Bronchial epithelial cell (primary cell): ENCODE data around the gene PPP4R1. TPM values are rescaled to one million over a fixed set of nuclear protein-coding genes. Genes with fewer than 3 reads are reported as not detected.

ENCODE experiments used
- DNase-seq: peaks from one replicate; pipeline ENCODE4 v3.0.0-alpha.2; 2010; ENCODE audit warnings: low read depth
- FAIRE-seq: peaks from 2 replicates; lab custom pipeline; 2011; peaks lifted over from hg19 to GRCh38; lab: Jason Lieb, UNC
- H3K27me3 ChIP-seq: 2 replicates; pipeline ENCODE4 v1.5.1; 2011; ENCODE audit warnings: low read length; ENCODE audit not compliant: control insufficient read depth, insufficient read depth
- H3K36me3 ChIP-seq: 2 replicates; pipeline ENCODE4 v1.5.1; 2011; ENCODE audit warnings: low read length; ENCODE audit not compliant: control insufficient read depth, insufficient read depth
- H3K4me3 ChIP-seq: 2 replicates; pipeline ENCODE4 v1.5.1; 2011; ENCODE audit warnings: mild to moderate bottlenecking, low read depth, low read length, control low read depth
- total RNA-seq: library from RNA; depleted of rRNA; stranded (reverse); fragments of >200 nt; gene quantifications from 2 replicates; pipeline ENCODE4 v1.2.1, GENCODE V29; 2014
- TF ChIP-seq, protein P1 (sequence below): IDR thresholded peaks from 2 replicates; pipeline ENCODE4 v1.5.1; 2011; ENCODE audit warnings: mild to moderate bottlenecking, moderate library complexity, low read length, control low read depth, inconsistent platforms; ENCODE audit not compliant: insufficient read depth, severe bottlenecking

Gene PPP4R1
- total RNA-seq, 1 donor from 2014 or later: 187 TPM

DNA sequence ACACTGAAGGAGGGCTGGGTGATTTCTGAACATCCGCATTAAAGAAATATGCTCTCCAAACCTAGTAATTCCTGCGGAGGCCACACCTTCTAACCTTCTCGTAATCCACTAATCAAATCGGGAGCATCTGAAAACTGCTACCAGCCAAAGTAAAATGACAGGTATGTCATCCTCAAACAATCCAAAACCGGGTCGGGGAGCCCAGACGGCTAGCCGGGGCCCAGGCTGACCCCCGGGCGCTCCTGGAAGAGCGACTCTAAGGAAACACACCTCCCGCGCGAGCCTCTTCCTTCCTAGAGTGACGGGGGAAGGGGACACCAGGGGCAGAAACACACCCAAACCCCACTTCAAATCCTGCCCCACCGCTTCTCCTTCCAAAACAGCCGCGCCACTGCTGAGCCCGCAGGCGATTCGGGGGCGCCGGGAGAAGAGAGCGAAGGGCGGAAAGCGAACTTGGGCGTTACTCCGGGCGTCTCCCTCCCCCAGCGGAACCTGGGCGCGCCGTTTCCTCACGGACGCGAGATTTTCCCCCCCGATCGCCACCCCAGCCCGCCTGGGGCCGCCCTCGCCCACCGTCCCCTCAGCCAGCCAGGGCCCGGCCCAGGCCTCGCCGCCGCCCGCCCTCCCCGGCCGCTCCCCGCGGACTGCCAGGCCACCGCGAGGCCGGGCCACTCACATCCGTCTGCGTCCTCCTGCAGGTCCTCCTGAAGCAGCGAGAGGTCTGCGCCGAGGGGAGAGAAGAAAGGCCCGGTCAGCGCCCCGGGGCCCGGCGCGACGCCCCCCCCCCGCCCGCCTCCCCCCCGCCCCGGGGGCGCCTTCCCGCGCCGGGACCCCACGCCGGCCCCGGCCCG, 584 bp downstream of the PPP4R1 start:
- TF ChIP-seq, protein P1, sequence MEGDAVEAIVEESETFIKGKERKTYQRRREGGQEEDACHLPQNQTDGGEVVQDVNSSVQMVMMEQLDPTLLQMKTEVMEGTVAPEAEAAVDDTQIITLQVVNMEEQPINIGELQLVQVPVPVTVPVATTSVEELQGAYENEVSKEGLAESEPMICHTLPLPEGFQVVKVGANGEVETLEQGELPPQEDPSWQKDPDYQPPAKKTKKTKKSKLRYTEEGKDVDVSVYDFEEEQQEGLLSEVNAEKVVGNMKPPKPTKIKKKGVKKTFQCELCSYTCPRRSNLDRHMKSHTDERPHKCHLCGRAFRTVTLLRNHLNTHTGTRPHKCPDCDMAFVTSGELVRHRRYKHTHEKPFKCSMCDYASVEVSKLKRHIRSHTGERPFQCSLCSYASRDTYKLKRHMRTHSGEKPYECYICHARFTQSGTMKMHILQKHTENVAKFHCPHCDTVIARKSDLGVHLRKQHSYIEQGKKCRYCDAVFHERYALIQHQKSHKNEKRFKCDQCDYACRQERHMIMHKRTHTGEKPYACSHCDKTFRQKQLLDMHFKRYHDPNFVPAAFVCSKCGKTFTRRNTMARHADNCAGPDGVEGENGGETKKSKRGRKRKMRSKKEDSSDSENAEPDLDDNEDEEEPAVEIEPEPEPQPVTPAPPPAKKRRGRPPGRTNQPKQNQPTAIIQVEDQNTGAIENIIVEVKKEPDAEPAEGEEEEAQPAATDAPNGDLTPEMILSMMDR: no peak
- Histone ChIP-seq H3K4me3 (peak overlapping the region; percentile 47), H3K36me3 (peaks cover 5% of the 10 kb centered on the region), H3K27me3 (no peaks in the 10 kb centered on the region)
- FAIRE-seq: no peak
- DNase-seq: no peak

DNA sequence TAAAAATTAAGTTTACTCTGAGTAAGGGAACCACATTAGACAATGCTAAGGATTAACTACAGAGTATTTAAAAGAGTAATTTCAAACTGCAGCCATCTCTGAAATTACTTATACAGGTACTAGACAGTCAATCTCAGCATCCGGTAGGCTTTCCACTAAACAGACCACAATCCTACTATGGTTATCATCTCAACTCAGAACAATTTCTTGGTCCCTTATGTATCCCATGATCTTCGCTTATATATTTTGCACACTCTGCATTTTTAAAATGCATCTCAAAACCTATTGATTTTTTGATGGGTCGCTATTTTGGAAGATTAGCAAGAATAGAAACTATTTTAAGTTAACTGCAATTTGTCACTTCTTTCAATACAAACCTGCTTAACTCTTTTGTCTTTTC, 1.4 kb downstream of the PPP4R1 start:
- DNase-seq: peak; percentile 35
- FAIRE-seq: no peak
- TF ChIP-seq, protein P1: no peak
- no peaks in the 10 kb centered on the region for H3K27me3 ChIP-seq
- peak overlapping the region; percentile 47 for H3K4me3 ChIP-seq
- peaks cover 6% of the 10 kb centered on the region for H3K36me3 ChIP-seq

DNA sequence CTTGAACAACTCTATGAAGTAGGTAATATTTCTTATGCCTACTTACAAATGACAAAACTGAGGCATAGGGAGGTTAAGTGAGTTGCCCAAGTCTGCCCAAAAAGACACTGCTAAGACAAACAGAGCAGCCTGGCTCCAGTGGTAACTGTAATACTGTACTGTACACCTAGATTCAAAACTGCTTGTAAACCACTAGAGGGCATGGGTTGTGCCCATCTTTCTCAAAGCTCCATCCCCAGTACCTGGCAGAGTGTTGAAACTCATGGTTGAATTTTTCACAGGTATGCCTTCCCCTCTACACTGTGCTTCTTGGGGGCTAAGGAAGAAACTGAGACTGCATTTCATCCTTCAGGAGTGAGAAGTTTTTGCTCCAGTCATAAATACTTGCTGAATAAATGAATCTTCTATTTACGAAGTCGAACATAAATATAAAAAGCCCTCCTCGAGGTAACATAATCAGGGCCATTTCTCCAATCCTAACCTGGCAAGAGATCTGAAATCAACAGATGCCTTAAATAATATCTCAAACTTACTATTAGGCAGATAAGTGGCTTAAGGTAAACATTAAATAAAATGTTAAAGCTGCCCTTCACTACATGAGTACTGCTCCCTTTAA, 2.0 kb downstream of the PPP4R1 start:
- DNase-seq (peak; percentile 84), FAIRE-seq (no peak)
- peaks cover 6% of the 10 kb centered on the region for H3K36me3 ChIP-seq
- peak overlapping the region; percentile 47 for H3K4me3 ChIP-seq
- H3K27me3 ChIP-seq: no peaks in the 10 kb centered on the region
- TF ChIP-seq, protein P1: peak; percentile 84

DNA sequence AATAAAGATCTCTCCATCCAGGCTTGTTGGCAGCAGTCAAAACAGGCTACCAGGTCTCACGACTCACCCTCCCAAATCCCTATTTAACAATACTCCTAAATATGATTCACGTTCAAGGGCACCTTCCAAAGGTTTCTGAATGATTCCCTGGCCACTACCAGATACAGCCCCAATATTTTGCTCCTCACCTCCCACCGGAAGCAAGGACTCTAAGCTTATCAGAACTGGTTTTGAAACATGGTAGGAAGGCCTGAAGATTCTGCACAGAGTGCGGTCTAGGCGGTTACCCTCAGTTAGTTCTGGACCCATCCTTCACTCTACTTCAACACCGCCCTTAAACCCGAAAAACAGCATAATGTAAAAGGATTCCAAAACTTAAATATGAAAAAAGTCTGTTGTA, 5.2 kb downstream of the PPP4R1 start:
- peak; percentile 25 for DNase-seq
- TF ChIP-seq, protein P1: no peak
- H3K4me3 ChIP-seq: no peak overlapping the region
- no peak for FAIRE-seq
- peaks cover 8% of the 10 kb centered on the region for H3K36me3 ChIP-seq
- no peaks in the 10 kb centered on the region for H3K27me3 ChIP-seq

DNA sequence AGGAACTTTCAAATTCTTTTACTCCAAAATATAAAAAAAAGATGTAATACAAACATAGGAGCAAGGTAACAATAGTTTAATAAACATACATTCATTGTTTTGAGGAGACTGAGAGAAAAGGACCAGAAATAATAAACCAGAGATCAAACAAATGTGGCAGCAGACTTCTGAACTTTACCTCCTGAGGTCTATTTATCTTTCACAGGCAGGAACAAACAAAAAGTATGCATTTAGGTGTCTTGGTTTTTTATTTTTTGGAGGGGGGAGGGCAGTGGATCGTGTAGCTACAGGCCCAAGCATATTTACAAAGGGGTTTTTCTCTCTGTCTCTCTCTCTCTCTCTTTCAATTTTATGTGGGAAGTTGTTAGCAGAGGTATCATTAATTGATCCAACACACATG, 5.6 kb downstream of the PPP4R1 start:
- Histone ChIP-seq H3K4me3 (no peak overlapping the region), H3K27me3 (no peaks in the 10 kb centered on the region), H3K36me3 (peaks cover 8% of the 10 kb centered on the region)
- TF ChIP-seq, protein P1: no peak
- FAIRE-seq: no peak
- DNase-seq: peak; percentile 28
